MCF 10A (cell line): ENCODE data around the gene KCNK5. TPM values are rescaled to one million over a fixed set of nuclear protein-coding genes. Genes with fewer than 3 reads are reported as not detected.

Source experiments
- BruUV-seq: library from RNA; stranded (reverse); fragments of 400-500 nt; replicated peaks from 2 replicates; lab custom pipeline; 2021; lab: Mats Ljungman, UMichigan
- CTCF ChIA-PET: fragments of 300-600 bp; sonication (Branson Sonifier 250); formaldehyde crosslinking; extraction: SDS; loops from one replicate; lab custom pipeline; 2021; ENCODE audit warnings: antibody characterized with exemption, inconsistent platforms; lab: Yijun Ruan, JAX
- POLR2A ChIA-PET: fragments of 300-600, 350-650 bp; sonication (Branson Sonifier 250); formaldehyde crosslinking; extraction: SDS; loops from one replicate; lab custom pipeline; 2020; ENCODE audit warnings: antibody characterized with exemption, inconsistent platforms; lab: Yijun Ruan, JAX
- DNase-seq: peaks from one replicate; pipeline ENCODE4 v3.0.0-alpha.2; 2018; ENCODE audit not compliant: unreplicated experiment
- H3K27ac Mint-ChIP-seq: one replicate; pipeline ENCODE4 v1.8.0; 2022; ENCODE audit warnings: mild to moderate bottlenecking, low read depth, mixed read lengths; ENCODE audit not compliant: unreplicated experiment
- H3K27me3 Mint-ChIP-seq: one replicate; pipeline ENCODE4 v1.8.0; 2022; ENCODE audit warnings: mixed read lengths; ENCODE audit not compliant: insufficient read depth, unreplicated experiment
- H3K36me3 Mint-ChIP-seq: one replicate; pipeline ENCODE4 v1.8.0; 2022; ENCODE audit warnings: mild to moderate bottlenecking, moderate library complexity, mixed read lengths; ENCODE audit not compliant: insufficient read depth, unreplicated experiment
- H3K4me1 Mint-ChIP-seq: one replicate; pipeline ENCODE4 v1.8.0; 2022; ENCODE audit warnings: mixed read lengths; ENCODE audit not compliant: insufficient read depth, unreplicated experiment
- H3K4me3 Mint-ChIP-seq: one replicate; pipeline ENCODE4 v1.8.0; 2022; ENCODE audit warnings: mild to moderate bottlenecking, moderate library complexity, mixed read lengths; ENCODE audit not compliant: unreplicated experiment
- H3K9me3 Mint-ChIP-seq: one replicate; pipeline ENCODE4 v1.8.0; 2022; ENCODE audit warnings: mixed read lengths; ENCODE audit not compliant: unreplicated experiment
- CTCF ChIP-seq: fragments of 200-600 bp; IDR thresholded peaks from one replicate; pipeline ENCODE4 v1.8.0; 2022; ENCODE audit warnings: antibody characterized with exemption, mild to moderate bottlenecking; ENCODE audit not compliant: unreplicated experiment
- intact Hi-C: fragments of 100-400 bp; cut with micrococcal nuclease; formaldehyde crosslinking; loops from 2 replicates; pipeline ENCODE4 v1.14.1; 2022
- total RNA-seq: library from RNA; stranded (reverse); gene quantifications from 2 replicates; pipeline ENCODE4 v1.2.3, GENCODE V29; 2022

Gene KCNK5
- total RNA-seq, 1 experiment from 2014 or later, result 2.6 TPM

GRCh38 chr6:39204646-39205244, 24.5 kb downstream of the KCNK5 start:
- no peak for TF ChIP-seq CTCF
- Mint-ChIP-seq H3K9me3 (no peaks in the 10 kb centered on the region), H3K27me3 (no peaks in the 10 kb centered on the region), H3K4me3 (no peak overlapping the region), H3K4me1 (peaks cover 28% of the 10 kb centered on the region), H3K27ac (peak overlapping the region; percentile 59), H3K36me3 (no peaks in the 10 kb centered on the region)
- ChIA-PET CTCF (interaction anchor here (0.6 to 5.2 kb wide), 8 partner anchors 8 to 103 kb away, joined by 3 to 32 read pairs (median 4); no protein-coding TSS in a partner anchor), POLR2A (interaction anchor here (0.6 to 4.3 kb wide), 5 partner anchors 20 to 263 kb away, joined by 3 to 31 read pairs (median 3); partner anchors contain the start of gene KCNK5)
- intact Hi-C loops, result loop anchor here (10.0 kb wide), 1 partner anchor 700 kb away; no protein-coding TSS in a partner anchor
- no TSS peak for BruUV-seq
- no peak for DNase-seq

GRCh38 chr6:39204160-39204495, 25.1 kb downstream of the KCNK5 start:
- H3K4me1 Mint-ChIP-seq, result peaks cover 22% of the 10 kb centered on the region
- no peak for TF ChIP-seq CTCF
- BruUV-seq, result no TSS peak
- H3K27ac Mint-ChIP-seq, result peak overlapping the region; percentile 59
- H3K4me3 Mint-ChIP-seq, result no peak overlapping the region
- no peak for DNase-seq
- no peaks in the 10 kb centered on the region for H3K9me3 Mint-ChIP-seq
- intact Hi-C loops, result loop anchor here (10.0 kb wide), 1 partner anchor 701 kb away; no protein-coding TSS in a partner anchor
- no peaks in the 10 kb centered on the region for H3K27me3 Mint-ChIP-seq
- ChIA-PET POLR2A (interaction anchor here (0.8 to 4.3 kb wide), 7 partner anchors 11 to 76 kb away, joined by 3 to 31 read pairs (median 3); partner anchors contain the start of gene KCNK5), CTCF (interaction anchor here (0.6 to 5.2 kb wide), 9 partner anchors 8 to 103 kb away, joined by 3 to 32 read pairs (median 3); no protein-coding TSS in a partner anchor)
- H3K36me3 Mint-ChIP-seq, result no peaks in the 10 kb centered on the region

- Mint-ChIP-seq H3K27me3 (no peaks in the 10 kb centered on the region), H3K36me3 (no peaks in the 10 kb centered on the region), H3K9me3 (no peaks in the 10 kb centered on the region), H3K4me3 (no peak overlapping the region), H3K4me1 (peaks cover 20% of the 10 kb centered on the region), H3K27ac (peak overlapping the region; percentile 59)
- BruUV-seq, result no TSS peak
- ChIA-PET CTCF (interaction anchor here (0.6 to 5.2 kb wide), 10 partner anchors 13 to 281 kb away, joined by 3 to 32 read pairs (median 3); no protein-coding TSS in a partner anchor), POLR2A (interaction anchor here (0.8 to 4.3 kb wide), 8 partner anchors 12 to 101 kb away, joined by 3 to 31 read pairs (median 3); partner anchors contain the start of gene KCNK5)
- intact Hi-C loops, result loop anchor here (10.0 kb wide), 1 partner anchor 701 kb away; no protein-coding TSS in a partner anchor
- peak; percentile 84 for DNase-seq
- TF ChIP-seq CTCF, result no peak
Measured at GRCh38 chr6:39203436-39204159, 25.7 kb downstream of the KCNK5 start.
